GM06990 (cell line): Measurements from ENCODE around the gene DUSP5.

Experiments used
- DNase-seq: peaks from one replicate; pipeline ENCODE4 v3.0.0-alpha.2; 2011; ENCODE audit not compliant: insufficient read length; ENCODE audit errors: extremely low read depth
- H3K27me3 ChIP-seq: replicated peaks from 2 replicates; pipeline ENCODE4 v1.6.0; 2011; ENCODE audit warnings: low read length; ENCODE audit not compliant: control insufficient read depth, insufficient read depth
- H3K36me3 ChIP-seq: 2 replicates; pipeline ENCODE4 v1.5.1; 2011; ENCODE audit warnings: low read length; ENCODE audit not compliant: control insufficient read depth, insufficient read depth
- H3K4me3 ChIP-seq: replicated peaks from 2 replicates; pipeline ENCODE4 v1.5.1; 2011; ENCODE audit warnings: low read depth, mild to moderate bottlenecking, control low read depth, low read length
- TF ChIP-seq, protein P1 (sequence below): IDR thresholded peaks from 2 replicates; pipeline ENCODE4 v1.5.1; 2011; ENCODE audit warnings: low read length, control low read depth, mild to moderate bottlenecking, inconsistent platforms; ENCODE audit not compliant: insufficient read depth, poor library complexity, severe bottlenecking

Gene DUSP5, protein sequence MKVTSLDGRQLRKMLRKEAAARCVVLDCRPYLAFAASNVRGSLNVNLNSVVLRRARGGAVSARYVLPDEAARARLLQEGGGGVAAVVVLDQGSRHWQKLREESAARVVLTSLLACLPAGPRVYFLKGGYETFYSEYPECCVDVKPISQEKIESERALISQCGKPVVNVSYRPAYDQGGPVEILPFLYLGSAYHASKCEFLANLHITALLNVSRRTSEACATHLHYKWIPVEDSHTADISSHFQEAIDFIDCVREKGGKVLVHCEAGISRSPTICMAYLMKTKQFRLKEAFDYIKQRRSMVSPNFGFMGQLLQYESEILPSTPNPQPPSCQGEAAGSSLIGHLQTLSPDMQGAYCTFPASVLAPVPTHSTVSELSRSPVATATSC

DNA sequence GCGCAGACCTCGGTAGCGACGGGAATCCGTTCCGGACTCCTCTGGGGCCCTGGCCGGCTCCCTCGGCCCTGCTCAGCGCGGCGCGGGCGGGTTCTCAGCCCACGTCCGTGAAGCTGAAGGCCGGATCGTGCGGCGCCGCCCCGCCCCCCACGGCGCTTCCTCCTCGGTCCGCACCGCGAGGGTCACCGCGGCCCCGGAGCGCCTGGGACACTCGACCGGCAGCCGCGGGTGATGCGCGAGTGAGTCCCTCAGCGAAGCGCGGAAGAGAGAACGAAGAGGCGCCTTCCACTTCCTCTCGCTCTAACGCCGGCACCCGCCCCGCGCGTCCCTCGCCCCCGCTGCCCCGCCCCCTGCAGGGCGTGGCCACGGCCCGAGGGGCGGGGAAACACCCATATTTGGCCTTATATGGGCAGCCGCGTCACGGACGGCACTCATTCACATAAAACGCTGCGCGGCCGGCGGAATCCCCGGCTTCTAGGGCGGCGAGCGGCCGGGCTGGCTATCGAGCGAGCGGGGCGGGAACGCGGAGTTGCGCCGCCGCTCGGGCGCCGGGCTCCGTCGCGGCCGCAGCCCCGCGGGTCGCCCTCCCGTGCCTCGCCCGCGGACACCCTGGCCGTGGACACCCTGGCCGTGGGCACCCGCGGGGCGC lies at the start of gene DUSP5:
Gene DUSP5, plus strand, starts transcription at position 470 of the 649 bp plus-strand sequence. CDS start 215 bp downstream, outside the sequence.
- peak; percentile 98 for DNase-seq
- Histone ChIP-seq H3K27me3 (no peaks in the 10 kb centered on the region), H3K36me3 (no peaks in the 10 kb centered on the region), H3K4me3 (peak within 1 kb of the TSS; percentile 93)
- TF ChIP-seq, protein P1, sequence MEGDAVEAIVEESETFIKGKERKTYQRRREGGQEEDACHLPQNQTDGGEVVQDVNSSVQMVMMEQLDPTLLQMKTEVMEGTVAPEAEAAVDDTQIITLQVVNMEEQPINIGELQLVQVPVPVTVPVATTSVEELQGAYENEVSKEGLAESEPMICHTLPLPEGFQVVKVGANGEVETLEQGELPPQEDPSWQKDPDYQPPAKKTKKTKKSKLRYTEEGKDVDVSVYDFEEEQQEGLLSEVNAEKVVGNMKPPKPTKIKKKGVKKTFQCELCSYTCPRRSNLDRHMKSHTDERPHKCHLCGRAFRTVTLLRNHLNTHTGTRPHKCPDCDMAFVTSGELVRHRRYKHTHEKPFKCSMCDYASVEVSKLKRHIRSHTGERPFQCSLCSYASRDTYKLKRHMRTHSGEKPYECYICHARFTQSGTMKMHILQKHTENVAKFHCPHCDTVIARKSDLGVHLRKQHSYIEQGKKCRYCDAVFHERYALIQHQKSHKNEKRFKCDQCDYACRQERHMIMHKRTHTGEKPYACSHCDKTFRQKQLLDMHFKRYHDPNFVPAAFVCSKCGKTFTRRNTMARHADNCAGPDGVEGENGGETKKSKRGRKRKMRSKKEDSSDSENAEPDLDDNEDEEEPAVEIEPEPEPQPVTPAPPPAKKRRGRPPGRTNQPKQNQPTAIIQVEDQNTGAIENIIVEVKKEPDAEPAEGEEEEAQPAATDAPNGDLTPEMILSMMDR: no peak

DNA sequence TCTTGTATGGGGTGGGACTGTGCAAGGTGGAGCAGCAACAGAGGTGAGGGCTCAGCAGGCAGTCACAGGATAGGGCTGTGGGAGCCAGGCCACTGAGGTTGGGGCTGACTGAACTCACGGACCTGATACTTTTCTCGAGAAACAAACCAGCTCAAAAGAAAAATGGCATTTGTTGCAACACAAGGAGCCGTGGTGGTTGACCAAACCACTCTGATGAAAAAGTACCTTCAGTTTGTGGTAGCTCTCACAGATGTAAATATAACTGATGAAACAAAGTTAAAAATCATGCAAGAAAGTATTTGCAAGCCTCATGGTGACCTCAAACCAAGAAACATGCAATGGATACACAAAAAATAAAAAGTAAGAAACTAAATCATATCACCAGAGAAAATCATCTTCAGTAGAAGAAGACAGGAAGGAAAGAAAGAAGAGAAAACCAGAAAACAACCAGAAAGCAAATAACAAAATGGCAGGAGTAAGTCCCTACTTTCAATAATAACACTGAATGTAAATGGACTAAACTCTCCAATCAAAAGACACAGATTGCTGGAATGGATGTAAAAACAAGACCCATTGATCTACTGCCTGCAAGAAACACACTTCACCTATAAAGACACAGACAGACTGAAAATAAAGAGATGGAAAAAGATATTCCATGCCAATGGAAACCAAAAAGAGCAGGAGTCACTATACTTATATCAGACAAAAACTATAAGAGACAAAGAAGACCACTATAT lies 48.9 kb upstream of the DUSP5 start:
- no peak for DNase-seq
- Histone ChIP-seq H3K4me3 (no peak overlapping the region), H3K27me3 (no peaks in the 10 kb centered on the region), H3K36me3 (no peaks in the 10 kb centered on the region)
- TF ChIP-seq, protein P1: no peak

DNA sequence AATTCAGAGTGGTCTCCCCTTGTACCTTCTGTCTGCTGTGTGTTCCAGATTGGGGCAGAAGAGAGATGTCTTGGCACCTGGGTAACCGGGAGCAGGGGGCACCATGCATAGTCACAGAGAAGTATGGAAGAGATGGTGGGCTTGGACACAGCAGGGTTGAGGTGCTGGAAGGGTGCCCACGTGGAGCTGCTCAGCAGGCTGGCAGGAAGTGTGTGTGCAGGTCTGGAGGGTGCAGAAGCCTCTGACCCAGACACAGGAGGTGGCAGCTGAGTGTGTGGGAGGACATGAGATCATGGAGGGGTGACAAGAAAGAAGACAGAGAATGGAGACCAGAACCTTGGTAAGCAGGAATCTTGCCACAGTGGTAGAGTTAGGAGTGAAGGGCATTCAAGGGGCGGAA lies 42.3 kb upstream of the DUSP5 start:
- Histone ChIP-seq H3K36me3 (no peaks in the 10 kb centered on the region), H3K27me3 (no peaks in the 10 kb centered on the region), H3K4me3 (no peak overlapping the region)
- TF ChIP-seq, protein P1: no peak
- no peak for DNase-seq

DNA sequence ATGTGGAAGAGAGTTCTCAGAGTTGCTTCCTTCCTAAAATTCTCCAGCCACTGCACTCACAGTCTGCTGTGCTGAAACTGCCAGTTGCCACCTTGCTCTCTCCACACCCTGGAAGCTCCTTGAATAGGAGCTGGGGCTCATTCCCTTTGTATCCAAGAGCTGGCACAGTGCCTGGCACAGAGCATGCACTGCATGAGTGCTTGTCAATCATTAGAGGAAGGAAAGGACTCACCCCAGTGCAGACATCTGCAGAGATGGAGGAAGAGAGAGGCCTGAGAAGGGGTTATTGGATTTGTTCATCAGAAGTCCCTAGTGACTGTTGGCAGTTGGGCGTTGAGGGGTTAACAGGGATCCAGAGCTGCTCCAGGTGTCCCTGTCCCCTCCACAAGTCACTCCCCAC lies 41.7 kb upstream of the DUSP5 start:
- H3K27me3 ChIP-seq: no peaks in the 10 kb centered on the region
- DNase-seq: no peak

GRCh38 chr10:110456523-110457091 lies 41.1 kb upstream of the DUSP5 start:
- H3K36me3 ChIP-seq: no peaks in the 10 kb centered on the region
- DNase-seq: no peak
- H3K4me3 ChIP-seq: no peak overlapping the region
- TF ChIP-seq, protein P1: no peak
- H3K27me3 ChIP-seq: no peaks in the 10 kb centered on the region

More for the DNA sequence above, 41.7 kb upstream of the DUSP5 start:
- Histone ChIP-seq H3K36me3 (no peaks in the 10 kb centered on the region), H3K4me3 (no peak overlapping the region)
- TF ChIP-seq, protein P1: no peak
